Retina (tissue), 1 donor: ENCODE measurements around the gene NAT9.

Experiments
- DNase-seq: peaks from one replicate; pipeline ENCODE4 v3.0.0-alpha.2; 2016

Gene NAT9

DNA sequence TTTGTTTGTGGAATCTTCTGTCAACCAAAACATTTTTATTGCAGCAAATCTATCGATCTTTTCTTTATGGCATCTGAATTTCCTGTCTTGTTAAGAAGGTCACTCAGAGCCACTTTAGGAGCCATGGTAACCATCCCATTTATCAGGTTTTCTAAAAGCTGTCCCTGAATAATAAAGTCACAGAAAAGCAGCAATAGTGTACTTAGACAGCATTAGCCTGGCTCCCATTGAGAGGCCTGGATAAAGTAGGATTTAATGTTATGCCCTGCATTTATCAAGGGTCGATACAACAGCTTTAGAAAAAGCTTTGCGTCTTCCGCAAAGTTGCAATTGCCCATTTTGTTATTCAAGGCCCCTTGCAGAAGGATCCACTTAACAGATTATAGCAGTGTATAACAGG lies 53.4 kb downstream of the NAT9 start:
- DNase-seq, result no peak
